Thymus (tissue), 11 donors: ENCODE measurements around the gene HLA-DOA. TPM values are rescaled to one million over a fixed set of nuclear protein-coding genes. Genes with fewer than 3 reads are reported as not detected.

Experiments
- DNase-seq, 9 donors: peaks; one replicate each; pipeline ENCODE4 v3.0.0-alpha.2; 2013; ENCODE audit warnings: low spot score in 9 of 9, low read depth in 6 of 9, missing footprints in 1 of 9
- H3K27ac ChIP-seq, 2 donors: one replicate each; pipeline ENCODE4 v1.5.1; 2013; ENCODE audit warnings: control low read depth in 1 of 2, low read depth in 1 of 2, low read length in 1 of 2, mild to moderate bottlenecking in 1 of 2, moderate library complexity in 1 of 2
- H3K27me3 ChIP-seq, 2 donors: one replicate each; pipeline ENCODE4 v1.5.1; 2013; ENCODE audit warnings: low read length in 1 of 2; ENCODE audit not compliant: control insufficient read depth in 2 of 2, insufficient read depth in 1 of 2
- H3K36me3 ChIP-seq, 2 donors: one replicate each; pipeline ENCODE4 v1.5.1; 2013; ENCODE audit warnings: low read length in 1 of 2, mild to moderate bottlenecking in 1 of 2, moderate library complexity in 1 of 2; ENCODE audit not compliant: control insufficient read depth in 2 of 2, insufficient read depth in 2 of 2
- H3K4me1 ChIP-seq, 2 donors: one replicate each; pipeline ENCODE4 v1.5.1; 2013; ENCODE audit warnings: low read length in 2 of 2; ENCODE audit not compliant: control insufficient read depth in 2 of 2, insufficient read depth in 2 of 2
- H3K4me3 ChIP-seq, 2 donors: one replicate each; pipeline ENCODE4 v1.5.1; 2013; ENCODE audit warnings: low read length in 2 of 2, control low read depth in 1 of 2, mild to moderate bottlenecking in 1 of 2
- H3K9me3 ChIP-seq, 2 donors: one replicate each; pipeline ENCODE4 v1.5.1; 2013; ENCODE audit warnings: low read length in 1 of 2, mild to moderate bottlenecking in 1 of 2; ENCODE audit not compliant: control insufficient read depth in 2 of 2, insufficient read depth in 1 of 2
- WGBS: extraction: QIAGEN DNeasy Blood & Tissue Kit; methylation state at CpG from one replicate; pipeline ENCODE4 v1.1.7; 2013; 5-methylcytosine and 5-hydroxymethylcytosine counted together
- polyA plus RNA-seq: library from polyadenylated mRNA; stranded (reverse); fragments of 200-250 nt; gene quantifications from one replicate; pipeline ENCODE4 v1.2.3, GENCODE V29; 2013
- total RNA-seq: library from RNA; stranded (reverse); fragments of 120-200 nt; gene quantifications from one replicate; pipeline ENCODE4 v1.2.4, GENCODE V29; 2013
- donor health status: healthy.

HLA-DOA gene
- total and polyA plus RNA-seq, 2 donors, result 27.9 to 38.8 TPM

DNA sequence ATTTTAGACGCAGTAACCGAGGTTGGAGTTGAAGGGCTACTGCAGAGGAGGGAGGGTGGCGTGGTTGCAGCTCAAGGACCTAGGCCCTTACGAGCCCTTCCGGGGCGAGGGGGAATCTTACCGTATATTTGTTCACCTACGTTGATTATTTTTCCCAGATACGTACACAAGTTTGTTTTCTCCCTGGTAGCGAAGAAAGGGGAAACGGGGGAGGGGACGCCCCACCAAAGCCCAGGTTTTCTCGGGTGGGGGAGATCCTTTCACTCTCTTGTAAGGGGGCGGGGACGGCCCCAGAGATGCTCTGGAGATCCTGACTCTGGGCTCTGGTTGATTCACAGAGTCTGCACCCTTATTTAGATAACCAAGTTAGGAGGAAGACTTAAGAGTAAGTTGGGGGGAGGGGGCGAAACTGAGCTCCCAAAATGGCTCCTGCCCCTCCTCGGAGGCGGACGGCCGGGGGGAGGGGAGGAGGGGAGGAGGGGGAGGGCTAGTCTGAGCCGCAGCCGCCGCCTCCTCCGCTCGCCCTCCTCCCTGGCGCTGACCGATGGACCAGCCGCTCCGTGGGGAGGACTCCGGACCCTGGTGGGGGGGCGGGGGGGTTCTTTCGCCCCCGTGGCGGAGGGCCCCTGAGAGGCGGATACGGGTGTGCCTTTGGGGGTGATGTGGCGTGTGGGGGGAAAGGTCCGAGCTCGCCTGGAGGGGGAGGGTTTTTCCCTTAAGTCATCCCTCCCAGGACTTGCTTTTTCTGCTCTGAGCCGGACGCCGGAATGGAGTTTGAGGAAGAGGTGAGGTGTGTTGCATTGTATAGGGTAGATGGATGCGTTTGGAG is 38.8 kb downstream of the HLA-DOA start:
- WGBS, result under 1% methylated on average over 43 of the region's 43 CpGs
- Histone ChIP-seq H3K4me1 (peaks cover 12 to 30% of the 10 kb centered on the region in 2 donors), H3K9me3 (no peaks in the 10 kb centered on the region), H3K27ac (peak overlapping the region; percentile 98 to 100), H3K27me3 (no peaks in the 10 kb centered on the region), H3K4me3 (peak overlapping the region; percentile 87 to 93), H3K36me3 (peaks cover 14 to 38% of the 10 kb centered on the region in 2 donors)
- DNase-seq, result peak in 8 of 9 donors; percentile 56 to 93 (median 80)

GRCh38 chr6:32969685-32970412 is 39.5 kb downstream of the HLA-DOA start:
- DNase-seq, result peak in 7 of 9 donors; percentile 69 to 90 (median 75)
- peaks cover 8 to 24% of the 10 kb centered on the region in 2 donors for H3K4me1 ChIP-seq
- no peaks in the 10 kb centered on the region for H3K27me3 ChIP-seq
- H3K27ac ChIP-seq, result peak overlapping the region; percentile 98 to 100
- H3K4me3 ChIP-seq, result peak overlapping the region; percentile 87 to 93
- WGBS, result under 1% methylated on average over 19 of the region's 19 CpGs
- no peaks in the 10 kb centered on the region for H3K9me3 ChIP-seq
- H3K36me3 ChIP-seq, result peaks cover 11 to 31% of the 10 kb centered on the region in 2 donors

DNA sequence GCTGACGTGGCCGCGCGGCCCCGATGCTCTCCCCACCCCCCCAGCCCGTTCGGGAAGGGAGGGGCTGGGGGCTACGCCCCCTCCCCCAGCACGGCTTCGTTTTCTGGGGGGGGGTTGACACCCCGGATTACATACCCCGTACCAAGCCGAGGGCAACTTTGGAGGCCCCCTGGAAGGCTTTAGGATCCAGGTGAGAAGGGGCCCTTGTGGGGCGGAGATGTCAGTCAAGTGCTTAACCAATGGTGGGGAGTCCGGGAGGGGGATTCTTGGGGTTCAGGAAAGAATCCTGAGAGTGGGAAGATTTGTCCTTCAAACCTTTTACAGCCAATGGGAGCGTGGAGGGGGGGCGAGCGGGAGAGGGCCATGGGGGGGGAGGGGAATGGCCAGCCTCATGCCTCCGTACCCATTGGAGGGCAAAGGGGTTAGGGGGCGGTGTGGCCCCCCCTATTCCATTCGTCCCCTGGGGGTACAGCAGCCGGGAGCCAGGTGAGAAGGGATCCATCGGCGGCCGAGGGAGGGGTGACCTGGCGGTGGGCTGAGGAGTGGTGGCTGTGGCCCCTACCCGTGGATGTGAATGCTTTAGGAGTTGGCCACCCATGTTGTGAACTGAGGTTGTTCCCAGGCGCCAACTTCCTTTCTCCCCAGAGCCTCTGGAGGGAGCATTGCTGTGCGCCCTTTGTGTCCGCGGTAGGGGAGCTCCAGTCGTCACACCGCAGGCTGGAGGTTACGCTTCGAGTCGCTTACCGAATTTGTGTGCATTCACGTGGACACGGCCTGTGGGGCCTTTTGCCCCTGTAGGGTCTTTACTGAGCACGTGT is 40.3 kb downstream of the HLA-DOA start:
- Histone ChIP-seq H3K9me3 (no peaks in the 10 kb centered on the region), H3K27me3 (no peaks in the 10 kb centered on the region), H3K4me1 (peaks cover 5 to 17% of the 10 kb centered on the region in 2 donors), H3K27ac (peak overlapping the region; percentile 98 to 100), H3K4me3 (peak overlapping the region; percentile 87 to 93), H3K36me3 (peaks cover 5 to 23% of the 10 kb centered on the region in 2 donors)
- peak in 7 of 9 donors; percentile 56 to 85 (median 67) for DNase-seq
- WGBS, result under 1% methylated on average over 40 of the region's 40 CpGs

DNA sequence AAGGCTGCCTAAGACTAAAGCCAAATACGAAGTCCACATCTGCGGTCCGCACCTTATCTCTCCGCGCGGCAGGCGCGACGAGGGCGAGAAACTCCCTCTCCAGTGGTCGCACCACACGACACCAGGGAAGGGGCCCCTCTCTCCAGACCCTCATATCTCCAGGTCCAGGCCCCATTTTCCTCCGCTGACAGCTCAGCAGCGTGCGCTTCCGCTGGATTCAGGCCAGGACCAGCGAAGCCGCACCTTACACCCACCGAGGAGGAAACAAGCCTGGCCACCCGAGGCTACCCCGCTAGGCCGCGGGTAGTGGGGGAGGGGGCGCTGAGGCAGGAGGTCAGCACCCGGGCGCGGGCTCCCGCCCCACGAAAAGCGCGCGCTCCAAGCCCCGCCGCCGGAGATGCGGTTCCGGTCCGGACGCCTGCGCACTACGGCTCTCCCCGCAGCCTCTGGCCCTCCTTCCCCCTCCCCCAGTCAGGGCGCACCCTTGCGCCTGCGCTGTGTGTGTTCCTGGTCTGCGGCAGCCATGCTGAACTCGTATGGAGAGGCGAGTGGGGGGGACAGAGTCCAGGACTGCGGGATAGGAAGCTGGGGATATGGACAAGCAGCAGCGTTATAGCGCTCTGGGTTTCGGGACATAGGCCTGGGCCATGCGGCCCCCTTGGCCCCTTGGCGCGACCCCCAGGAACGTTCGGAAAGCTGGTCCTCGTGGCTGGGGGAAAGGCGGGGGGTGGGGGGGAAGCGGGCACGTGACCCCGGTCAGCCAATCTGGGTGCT is 41.1 kb downstream of the HLA-DOA start, which contains the start of gene BRD2:
BRD2 (plus strand) TSS at position 502 of the 774 bp plus-strand sequence. CDS start 4,305 bp downstream, outside the sequence.
- under 1% methylated on average over 62 of the region's 62 CpGs for WGBS
- Histone ChIP-seq H3K27me3 (no peaks in the 10 kb centered on the region), H3K4me3 (peak within 1 kb of the TSS; percentile 87 to 93), H3K9me3 (no peaks in the 10 kb centered on the region), H3K4me1 (peaks cover 5 to 17% of the 10 kb centered on the region in 2 donors), H3K36me3 (peaks cover 5 to 16% of the 10 kb centered on the region in 2 donors), H3K27ac (peak within 1 kb of the TSS; percentile 98 to 100)
- DNase-seq, result peak; percentile 94 to 99 (median 98)

DNA sequence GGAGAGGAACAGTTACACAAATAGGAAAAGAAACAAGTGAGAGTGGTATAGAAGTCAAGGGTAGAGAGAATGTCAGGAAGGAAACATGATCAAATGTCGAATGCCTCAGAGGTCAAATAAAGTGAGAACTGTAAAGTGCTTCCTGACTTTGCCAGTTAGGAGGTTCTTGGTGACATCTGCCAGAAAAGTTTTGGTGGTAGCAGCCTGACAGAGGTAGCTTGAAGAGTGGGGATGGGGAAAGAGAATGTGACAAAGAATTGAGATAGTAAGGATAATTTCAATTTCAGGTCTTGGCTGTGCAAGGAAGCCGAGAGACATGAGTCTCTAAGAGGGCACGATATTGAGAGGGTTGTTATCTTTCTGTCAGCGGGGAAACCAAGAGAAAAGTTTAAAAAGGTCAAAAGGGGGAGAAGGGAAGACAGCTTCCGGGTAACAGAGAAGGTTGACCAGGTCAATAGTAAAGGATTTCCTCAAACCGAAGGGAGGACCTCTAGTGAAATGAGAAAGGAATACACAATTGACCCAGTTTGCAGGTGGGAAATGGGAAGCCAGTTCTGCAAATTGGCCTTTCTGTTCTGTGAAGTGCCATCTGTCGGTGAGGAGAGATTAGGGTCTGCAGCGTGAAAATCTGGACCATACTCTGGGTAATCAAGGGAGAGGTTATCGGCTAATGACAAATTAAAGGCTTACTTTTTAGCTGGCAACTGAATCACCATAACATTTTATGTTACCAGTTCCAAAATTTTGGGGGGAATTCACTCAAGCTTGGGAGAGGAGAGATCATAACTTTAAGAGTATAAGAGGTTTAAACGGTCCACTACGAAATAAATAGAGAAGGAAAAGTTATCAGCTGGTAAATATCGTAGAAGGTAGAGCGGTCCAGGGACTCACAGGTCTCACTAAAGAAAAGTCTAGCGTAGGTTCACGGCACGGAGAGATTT is 42.0 kb downstream of the HLA-DOA start:
- H3K4me1 ChIP-seq, result peaks cover 5 to 17% of the 10 kb centered on the region in 2 donors

GRCh38 chr6:32964776-32965175 is 44.6 kb downstream of the HLA-DOA start:
- WGBS, result 96% methylated on average over 5 of the region's 5 CpGs
- Histone ChIP-seq H3K9me3 (no peaks in the 10 kb centered on the region), H3K27ac (no peak overlapping the region), H3K36me3 (peaks cover 0 to 2% of the 10 kb centered on the region in 2 donors), H3K4me3 (no peak overlapping the region), H3K4me1 (peaks cover 5 to 17% of the 10 kb centered on the region in 2 donors), H3K27me3 (no peaks in the 10 kb centered on the region)
- DNase-seq, result no peak

More for the DNA sequence above, 42.0 kb downstream of the HLA-DOA start:
- no peaks in the 10 kb centered on the region for H3K27me3 ChIP-seq
- H3K4me3 ChIP-seq, result peak overlapping the region; percentile 87 to 93
- peak in 7 of 9 donors; percentile 28 to 71 (median 37) for DNase-seq
- peaks cover 0 to 8% of the 10 kb centered on the region in 2 donors for H3K36me3 ChIP-seq
- no peaks in the 10 kb centered on the region for H3K9me3 ChIP-seq
- 3% methylated on average over 16 of the region's 16 CpGs for WGBS
- peak overlapping the region; percentile 98 to 100 for H3K27ac ChIP-seq

GRCh38 chr6:32963866-32964265 is 45.5 kb downstream of the HLA-DOA start:
- no peak overlapping the region for H3K27ac ChIP-seq
- WGBS, result 92% methylated on average over 1 of the region's 1 CpG

More at GRCh38 chr6:32963866-32964265, 45.5 kb downstream of the HLA-DOA start:
- Histone ChIP-seq H3K4me3 (no peak overlapping the region), H3K36me3 (peaks cover 0 to 2% of the 10 kb centered on the region in 2 donors), H3K27me3 (no peaks in the 10 kb centered on the region), H3K4me1 (peaks cover 5 to 17% of the 10 kb centered on the region in 2 donors), H3K9me3 (no peaks in the 10 kb centered on the region)
- DNase-seq, result no peak
